Aorta (tissue), 5 donors: ENCODE results near the gene KCNC4. TPM values are rescaled to one million over a fixed set of nuclear protein-coding genes. Genes with fewer than 3 reads are reported as not detected.

Experiments
- ATAC-seq: fragments of 200-7000 bp; cut with Tn5 transposase; one replicate; pipeline ENCODE4 v1.9.1; 2022; ENCODE audit warnings: moderate library complexity; ENCODE audit not compliant: low FRiP score
- DNase-seq, 2 donors: peaks; one replicate each; pipeline ENCODE4 v3.0.0-alpha.2; 2020
- H3K27ac ChIP-seq, 2 donors: one replicate each; pipeline ENCODE4 v1.5.1; 2013; ENCODE audit warnings: low read length in 2 of 2, mild to moderate bottlenecking in 2 of 2, moderate library complexity in 2 of 2, control low read depth in 1 of 2, inconsistent platforms in 1 of 2, low read depth in 1 of 2
- H3K27me3 ChIP-seq, 2 donors: one replicate each; pipeline ENCODE4 v1.6.1; 2013; ENCODE audit warnings: control low read depth in 1 of 2, low read length in 1 of 2, mild to moderate bottlenecking in 1 of 2, moderate library complexity in 1 of 2; ENCODE audit not compliant: insufficient read depth in 2 of 2, control insufficient read depth in 1 of 2
- H3K36me3 ChIP-seq, 2 donors: one replicate each; pipeline ENCODE4 v1.6.1; 2013; ENCODE audit warnings: control low read depth in 1 of 2, low read length in 1 of 2, mild to moderate bottlenecking in 1 of 2; ENCODE audit not compliant: insufficient read depth in 2 of 2, control insufficient read depth in 1 of 2
- H3K4me1 ChIP-seq, 2 donors: one replicate each; pipeline ENCODE4 v1.6.1; 2013; ENCODE audit warnings: low read length in 2 of 2, control low read depth in 1 of 2, mild to moderate bottlenecking in 1 of 2, moderate library complexity in 1 of 2; ENCODE audit not compliant: insufficient read depth in 2 of 2, control insufficient read depth in 1 of 2
- H3K4me3 ChIP-seq, 2 donors: one replicate each; pipeline ENCODE4 v1.5.1; 2013; ENCODE audit warnings: low read length in 2 of 2, control low read depth in 1 of 2, mild to moderate bottlenecking in 1 of 2
- H3K9me3 ChIP-seq: one replicate; pipeline ENCODE4 v1.6.1; 2013; ENCODE audit warnings: mild to moderate bottlenecking, low read length; ENCODE audit not compliant: control insufficient read depth
- WGBS, 2 donors: extraction: QIAGEN DNeasy Blood & Tissue Kit; methylation state at CpG; one replicate each; pipeline ENCODE4 v1.1.7; 2013; 5-methylcytosine and 5-hydroxymethylcytosine counted together
- intact Hi-C, 2 donors: fragments of 100-400 bp; cut with DNase I; formaldehyde crosslinking; loops; one replicate each; pipeline versions ENCODE4 v1.14.2 to v1.15.0; 2022
- long read RNA-seq, 2 donors: library from polyadenylated mRNA; unstranded; transcript quantifications; one replicate each; pipeline ENCODE4 v2.0.0, GENCODE V29; 2020 to 2021
- polyA plus RNA-seq, 2 donors: library from polyadenylated mRNA; stranded (reverse); fragments of 200-250 nt; gene quantifications; one replicate each; pipeline ENCODE4 v1.2.3, GENCODE V29; 2013
- total RNA-seq, 2 donors: library from RNA; stranded (reverse); fragmentation: NEBNext Ultra II Directional; extraction: Animal tissue kit (Norgen Biotek cat#: 25700); gene quantifications; one replicate each; pipeline ENCODE4 v1.2.1, GENCODE V29; 2021
- donor health status: healthy with polysubstance abuse.
- donor health status: Bipolar disorder and iron deficiency.
- donor health status: DM: no; HTN: no; CAD: no.
- donor health status: DM: no; HTN: no; CAD: no.
- donor health status: DM: yes; HTN: yes; CAD: no.

KCNC4 gene
- total RNA-seq (10 to 100 TPM; 18.2 to 22.6 TPM), polyA plus RNA-seq (1 to 10 TPM in 1 of 2 donors, under 1 TPM in 1; 0.75 to 4.8 TPM)
- long read RNA-seq, donor 1, full-length matches to known transcripts = 4 of 12 reads
- long read RNA-seq, donor 1, partial matches to known transcripts = 1 of 12 reads
- long read RNA-seq, donor 1, other reads (novel, unspliced or antisense) = 7 of 12 reads
- long read RNA-seq, donor 2, full-length matches to known transcripts = 5 of 22 reads
- long read RNA-seq, donor 2, partial matches to known transcripts = 1 of 22 reads
- long read RNA-seq, donor 2, other reads (novel, unspliced or antisense) = 16 of 22 reads

- intact Hi-C loops = loop anchor here in 1 of 2 donors (1.0 to 10.0 kb wide), 3 partner anchors 102 to 285 kb away; partner anchors contain the start of gene LAMTOR5
- no peaks in the 10 kb centered on the region for H3K4me1 ChIP-seq
- WGBS, 2 donors = 2 to 4% methylated on average over 44 to 103 of the region's 103 CpGs
- H3K4me3 ChIP-seq = peak within 1 kb of the TSS; percentile 87 to 88
- peak; percentile 92 for ATAC-seq
- H3K27ac ChIP-seq = peak within 1 kb of the TSS; percentile 32 to 85
- peak; percentile 96 to 97 for DNase-seq
- no peaks in the 10 kb centered on the region for H3K36me3 ChIP-seq
- no peaks in the 10 kb centered on the region for H3K27me3 ChIP-seq
- no peaks in the 10 kb centered on the region for H3K9me3 ChIP-seq
Observed at GRCh38 chr1:110209715-110210603, at the start of gene KCNC4. TSS of gene KCNC4 (plus strand) at chr1:110210314. CDS start at chr1:110211500, 1,186 bp downstream.

GRCh38 chr1:110160538-110161100 lies 49.5 kb upstream of the KCNC4 start:
- H3K27ac ChIP-seq = no peak overlapping the region
- H3K4me1 ChIP-seq = no peaks in the 10 kb centered on the region
- 73 to 83% methylated on average over 10 of the region's 10 CpGs for WGBS, 2 donors
- no peak overlapping the region for H3K4me3 ChIP-seq
- intact Hi-C loops = no loop called here
- ATAC-seq (no peak), DNase-seq (no peak)
- no peaks in the 10 kb centered on the region for H3K27me3 ChIP-seq
- H3K36me3 ChIP-seq = no peaks in the 10 kb centered on the region
- peaks cover 1% of the 10 kb centered on the region for H3K9me3 ChIP-seq

- peaks cover 1% of the 10 kb centered on the region for H3K9me3 ChIP-seq
- H3K36me3 ChIP-seq = no peaks in the 10 kb centered on the region
- H3K27me3 ChIP-seq = no peaks in the 10 kb centered on the region
- DNase-seq = no peak
- H3K4me3 ChIP-seq = no peak overlapping the region
- no peaks in the 10 kb centered on the region for H3K4me1 ChIP-seq
- H3K27ac ChIP-seq = no peak overlapping the region
- WGBS, 2 donors = 90 to 93% methylated on average over 3 of the region's 3 CpGs
- intact Hi-C loops = no loop called here
- no peak for ATAC-seq
Observed at GRCh38 chr1:110161165-110161564, 48.9 kb upstream of the KCNC4 start.

GRCh38 chr1:110161849-110162248 lies 48.3 kb upstream of the KCNC4 start:
- no peak overlapping the region for H3K4me3 ChIP-seq
- no peaks in the 10 kb centered on the region for H3K36me3 ChIP-seq
- H3K27ac ChIP-seq = no peak overlapping the region
- 76 to 81% methylated on average over 11 of the region's 11 CpGs for WGBS, 2 donors
- H3K27me3 ChIP-seq = no peaks in the 10 kb centered on the region
- H3K9me3 ChIP-seq = no peaks in the 10 kb centered on the region
- DNase-seq = no peak
- intact Hi-C loops = no loop called here
- ATAC-seq = no peak
- H3K4me1 ChIP-seq = no peaks in the 10 kb centered on the region

GRCh38 chr1:110163591-110163990 lies 46.5 kb upstream of the KCNC4 start:
- no peaks in the 10 kb centered on the region for H3K9me3 ChIP-seq
- no peak for ATAC-seq
- no peak for DNase-seq

GRCh38 chr1:110164725-110165350 lies 45.3 kb upstream of the KCNC4 start:
- Histone ChIP-seq H3K27ac (no peak overlapping the region), H3K36me3 (no peaks in the 10 kb centered on the region), H3K27me3 (no peaks in the 10 kb centered on the region), H3K4me3 (no peak overlapping the region), H3K9me3 (no peaks in the 10 kb centered on the region), H3K4me1 (no peaks in the 10 kb centered on the region)
- DNase-seq = no peak
- 81 to 85% methylated on average over 10 of the region's 10 CpGs for WGBS, 2 donors
- intact Hi-C loops = no loop called here
- no peak for ATAC-seq

More at GRCh38 chr1:110163591-110163990, 46.5 kb upstream of the KCNC4 start:
- H3K36me3 ChIP-seq = no peaks in the 10 kb centered on the region
- no peak overlapping the region for H3K4me3 ChIP-seq
- intact Hi-C loops = no loop called here
- 74 to 79% methylated on average over 7 of the region's 7 CpGs for WGBS, 2 donors
- H3K4me1 ChIP-seq = no peaks in the 10 kb centered on the region
- no peak overlapping the region for H3K27ac ChIP-seq
- no peaks in the 10 kb centered on the region for H3K27me3 ChIP-seq

GRCh38 chr1:110165761-110166231 lies 44.3 kb upstream of the KCNC4 start:
- Histone ChIP-seq H3K9me3 (no peaks in the 10 kb centered on the region), H3K27ac (no peak overlapping the region), H3K4me3 (no peak overlapping the region), H3K27me3 (no peaks in the 10 kb centered on the region), H3K36me3 (no peaks in the 10 kb centered on the region), H3K4me1 (no peaks in the 10 kb centered on the region)
- DNase-seq = no peak
- WGBS, 2 donors = 60 to 62% methylated on average over 6 of the region's 6 CpGs
- ATAC-seq = no peak
- intact Hi-C loops = no loop called here

GRCh38 chr1:110166861-110167260 lies 43.3 kb upstream of the KCNC4 start:
- Histone ChIP-seq H3K4me3 (no peak overlapping the region), H3K27ac (no peak overlapping the region), H3K9me3 (no peaks in the 10 kb centered on the region), H3K27me3 (no peaks in the 10 kb centered on the region), H3K4me1 (no peaks in the 10 kb centered on the region), H3K36me3 (no peaks in the 10 kb centered on the region)
- no peak for ATAC-seq
- intact Hi-C loops = no loop called here
- 93 to 94% methylated on average over 11 of the region's 11 CpGs for WGBS, 2 donors
- no peak for DNase-seq
